IMR-90 (cell line): Measurements from ENCODE around the gene METTL4. TPM values are rescaled to one million over a fixed set of nuclear protein-coding genes. Genes with fewer than 3 reads are reported as not detected.

Experiments used
- ATAC-seq: fragments of 200-7000 bp; cut with Tn5 transposase; 2 replicates; pipeline ENCODE4 v1.9.1; 2020; ENCODE audit warnings: low read depth, mild to moderate bottlenecking, moderate library complexity
- BruUV-seq: library from RNA; stranded (reverse); fragments of 400-500 nt; replicated peaks from 2 replicates; lab custom pipeline; 2021; lab: Mats Ljungman, UMichigan
- CTCF ChIA-PET: fragments of 300-600 bp; formaldehyde crosslinking; extraction: SDS; loops from one replicate; lab custom pipeline; 2021; ENCODE audit warnings: antibody characterized with exemption; lab: Yijun Ruan, JAX
- POLR2A ChIA-PET: fragments of 300-600 bp; sonication (Branson Sonifier 250); formaldehyde crosslinking; loops from one replicate; lab custom pipeline; 2022; ENCODE audit warnings: antibody characterized with exemption; ENCODE audit not compliant: unreplicated experiment; lab: Charles Lee
- DNase-seq: peaks from one replicate; pipeline ENCODE4 v3.0.0; 2013
- H2AFZ ChIP-seq: replicated peaks from 2 replicates; pipeline ENCODE3; 2013; ENCODE audit warnings: low read length, mild to moderate bottlenecking; ENCODE audit not compliant: poor library complexity
- H2AK5ac ChIP-seq: 2 replicates; pipeline ENCODE4 v1.6.1; 2013; ENCODE audit warnings: low read depth, low read length, inconsistent platforms
- H2AK9ac ChIP-seq: replicated peaks from 2 replicates; pipeline ENCODE3; 2013; ENCODE audit warnings: mild to moderate bottlenecking, low read depth, low read length, moderate library complexity; ENCODE audit not compliant: poor library complexity
- H2BK120ac ChIP-seq: 2 replicates; pipeline ENCODE4 v1.6.1; 2013; ENCODE audit warnings: low read depth, low read length, inconsistent platforms
- H2BK15ac ChIP-seq: 3 replicates; pipeline ENCODE4 v1.6.1; 2013; ENCODE audit warnings: low read depth, low read length, inconsistent platforms
- H2BK20ac ChIP-seq: 2 replicates; pipeline ENCODE4 v1.6.1; 2013; ENCODE audit warnings: low read depth, mild to moderate bottlenecking, inconsistent platforms, low read length, moderate library complexity
- H2BK5ac ChIP-seq: 2 replicates; pipeline ENCODE4 v1.6.1; 2013; ENCODE audit warnings: mild to moderate bottlenecking, low read depth, low read length, inconsistent platforms; ENCODE audit not compliant: poor library complexity, severe bottlenecking
- H3K14ac ChIP-seq: replicated peaks from 2 replicates; pipeline ENCODE4 v1.6.1; 2013; ENCODE audit warnings: low read depth, low read length, inconsistent platforms
- H3K18ac ChIP-seq: 2 replicates; pipeline ENCODE4 v1.6.1; 2013; ENCODE audit warnings: low read depth, low read length, control low read depth
- H3K23ac ChIP-seq: 2 replicates; pipeline ENCODE4 v1.6.1; 2013; ENCODE audit warnings: low read depth, low read length, inconsistent platforms
- H3K27ac ChIP-seq: 2 replicates; pipeline ENCODE4 v1.5.1; 2013; ENCODE audit warnings: mild to moderate bottlenecking, control low read depth, low read length; ENCODE audit not compliant: insufficient read depth
- H3K27me3 ChIP-seq: 2 replicates; pipeline ENCODE4 v1.6.1; 2013; ENCODE audit warnings: low read length; ENCODE audit not compliant: control insufficient read depth, insufficient read depth
- H3K36me3 ChIP-seq: 2 replicates; pipeline ENCODE4 v1.6.1; 2013; ENCODE audit warnings: low read length, mixed read lengths; ENCODE audit not compliant: control insufficient read depth, insufficient read depth
- H3K4ac ChIP-seq: 2 replicates; pipeline ENCODE4 v1.6.1; 2013; ENCODE audit warnings: low read depth, low read length, inconsistent platforms
- H3K4me1 ChIP-seq: 2 replicates; pipeline ENCODE4 v1.6.1; 2013; ENCODE audit warnings: low read length, mixed read lengths; ENCODE audit not compliant: control insufficient read depth, insufficient read depth
- H3K4me2 ChIP-seq: 2 replicates; pipeline ENCODE4 v1.6.1; 2013; ENCODE audit warnings: low read depth, mild to moderate bottlenecking, control low read depth, low read length, moderate library complexity
- H3K4me3 ChIP-seq: 2 replicates; pipeline ENCODE4 v1.5.1; 2013; ENCODE audit warnings: low read depth, mild to moderate bottlenecking, control low read depth, low read length, moderate library complexity; ENCODE audit not compliant: insufficient read depth
- H3K56ac ChIP-seq: 2 replicates; pipeline ENCODE4 v1.6.1; 2013; ENCODE audit warnings: low read length, inconsistent platforms; ENCODE audit not compliant: insufficient read depth; ENCODE audit errors: extremely low read depth
- H3K79me1 ChIP-seq, 2 experiments: 2 replicates each; pipeline ENCODE4 v1.6.1; 2013; ENCODE audit warnings: low read length in 2 of 2, inconsistent platforms in 1 of 2, low read depth in 1 of 2
- H3K9ac ChIP-seq: 2 replicates; pipeline ENCODE4 v1.6.1; 2013; ENCODE audit warnings: low read depth, low read length, control low read depth
- H3K9me1 ChIP-seq: 2 replicates; pipeline ENCODE4 v1.6.1; 2013; ENCODE audit warnings: low read length, inconsistent platforms; ENCODE audit not compliant: insufficient read depth
- H3K9me3 ChIP-seq: 2 replicates; pipeline ENCODE4 v1.6.1; 2013; ENCODE audit warnings: low read length; ENCODE audit not compliant: control insufficient read depth, insufficient read depth
- H4K20me1 ChIP-seq: 2 replicates; pipeline ENCODE4 v1.6.1; 2013; ENCODE audit warnings: low read length, inconsistent platforms; ENCODE audit not compliant: insufficient read depth
- H4K5ac ChIP-seq: 2 replicates; pipeline ENCODE4 v1.6.1; 2013; ENCODE audit warnings: mild to moderate bottlenecking, low read depth, low read length, control low read depth
- H4K8ac ChIP-seq, 2 experiments: 2 replicates each; pipeline ENCODE4 v1.6.1; 2013; ENCODE audit warnings: low read depth in 2 of 2, low read length in 2 of 2, control low read depth in 1 of 2, inconsistent platforms in 1 of 2
- H4K91ac ChIP-seq: 2 replicates; pipeline ENCODE4 v1.6.1; 2013; ENCODE audit warnings: low read depth, low read length, inconsistent platforms; ENCODE audit not compliant: insufficient read depth
- BHLHE40 ChIP-seq: fragments of 150-350 bp; IDR thresholded peaks from 2 replicates; pipeline ENCODE4 v1.6.1; 2016; ENCODE audit warnings: mild to moderate bottlenecking, low read depth, low read length
- CEBPB ChIP-seq: IDR thresholded peaks from 2 replicates; pipeline ENCODE4 v1.6.1; 2012; ENCODE audit warnings: low read depth, low read length, improper control_type of control experiment
- FOS ChIP-seq: fragments of 150-350 bp; IDR thresholded peaks from 2 replicates; pipeline ENCODE4 v1.6.1; 2016; ENCODE audit warnings: low read depth, low read length
- MAFK ChIP-seq: IDR thresholded peaks from 2 replicates; pipeline ENCODE4 v1.6.1; 2012; ENCODE audit warnings: low read depth, low read length, improper control_type of control experiment
- MXI1 ChIP-seq: IDR thresholded peaks from 2 replicates; pipeline ENCODE4 v1.6.1; 2012; ENCODE audit warnings: low read depth, mild to moderate bottlenecking, low read length, moderate library complexity, borderline replicate concordance
- NFE2L2 ChIP-seq: fragments of 150-350 bp; IDR thresholded peaks from 2 replicates; pipeline ENCODE4 v1.6.1; 2016; ENCODE audit warnings: low read depth, mild to moderate bottlenecking, low read length
- RAD21 ChIP-seq: IDR thresholded peaks from 2 replicates; pipeline ENCODE4 v1.6.1; 2012; ENCODE audit warnings: low read length, improper control_type of control experiment
- WGBS, 2 experiments: methylation state at CpG; one replicate each; pipeline versions ENCODE4 v1.1.5 to v1.1.7; 2013; ENCODE audit warnings: missing lambda C conversion rate in 2 of 2; ENCODE audit not compliant: insufficient read length in 1 of 2; ENCODE audit errors: extremely low coverage in 2 of 2; 5-methylcytosine and 5-hydroxymethylcytosine counted together
- dilution Hi-C: fragments of 300-500 bp; cut with HindIII; formaldehyde crosslinking; loops from one replicate; pipeline ENCODE4 v1.14.3; 2018; ENCODE audit warnings: low sequenced_read_pairs; ENCODE audit not compliant: unreplicated experiment
- in situ Hi-C: fragments of 300-500 bp; cut with MboI; formaldehyde crosslinking; loops from 3 replicates; pipeline ENCODE4 v1.14.3; 2019; ENCODE audit warnings: low sequenced_read_pairs, inconsistent platforms, mixed read lengths
- intact Hi-C: fragments of 100-400 bp; cut with micrococcal nuclease; formaldehyde crosslinking; loops from 2 replicates; pipeline ENCODE4 v1.10.0; 2022
- polyA plus RNA-seq, 3 experiments: library from polyadenylated mRNA; depleted of rRNA; stranded (reverse); fragments of >200 nt; gene quantifications; 2 replicates each; pipeline ENCODE4 v1.2.3, GENCODE V29; 2012; ENCODE audit warnings: low replicate concordance in 1 of 3
- total RNA-seq: library from RNA; depleted of rRNA; stranded (reverse); fragments of >200 nt; gene quantifications from 2 replicates; pipeline ENCODE4 v1.2.3, GENCODE V29; 2012

METTL4 gene
- total and polyA plus RNA-seq, 2 of the 4 experiments (the other 2 are of a cell fraction) = 4.9 to 5.4 TPM

GRCh38 chr18:2515171-2515787 is 56.0 kb downstream of the METTL4 start:
- Histone ChIP-seq H3K4me2 (no peak overlapping the region), H2AK5ac (no peak overlapping the region), H4K8ac (no peak overlapping the region), H2BK120ac (peak overlapping the region; percentile 98; the same call in 1 of the 2 replicates), H3K27me3 (no peaks in the 10 kb centered on the region), H3K9me3 (no peaks in the 10 kb centered on the region), H2BK15ac (no peak overlapping the region), H3K36me3 (no peaks in the 10 kb centered on the region), H3K14ac (no peak overlapping the region), H3K27ac (no peak overlapping the region), H2BK20ac (no peak overlapping the region; the same call in 1 of the 2 replicates), H3K56ac (no peak overlapping the region), H3K9ac (no peak overlapping the region), H3K18ac (no peak overlapping the region), H3K9me1 (peaks cover 11% of the 10 kb centered on the region), H2AK9ac (no peak overlapping the region), H2BK5ac (peak overlapping the region; percentile 95), H3K4me1 (peaks cover 6% of the 10 kb centered on the region), H3K23ac (no peak overlapping the region), H3K79me1 (peaks cover 0 to 3% of the 10 kb centered on the region in 2 experiments; a peak in 1 of 4 replicates), H3K4ac (no peak overlapping the region), H3K4me3 (no peak overlapping the region), H4K20me1 (no peaks in the 10 kb centered on the region), H4K91ac (no peak overlapping the region), H4K5ac (no peak overlapping the region), H2AFZ (no peak overlapping the region)
- DNase-seq = peak; percentile 93
- ATAC-seq = peak; percentile 86
- CTCF ChIA-PET = no interaction called here
- in situ Hi-C loops = no loop called here
- no peak for TF ChIP-seq BHLHE40
- peak; percentile 62 for TF ChIP-seq CEBPB
- peak; percentile 68 for TF ChIP-seq NFE2L2
- TF ChIP-seq FOS = peak; percentile 85
- no peak for TF ChIP-seq MAFK
- TF ChIP-seq MXI1 = no peak
- TF ChIP-seq RAD21 = no peak
- POLR2A ChIA-PET = no interaction called here
- BruUV-seq = no TSS peak
- dilution Hi-C loops = no loop called here
- 0% methylated on average over 1 of the region's 1 CpG; no CpG with 5 or more reads in 1 of the 2 experiments for WGBS, 2 experiments
- intact Hi-C loops = loop anchor here (5.0 kb wide), 1 partner anchor 113 kb away; no protein-coding TSS in a partner anchor
